ENCODE measurements around the gene NRM. TPM values are rescaled to one million over a fixed set of nuclear protein-coding genes. Genes with fewer than 3 reads are reported as not detected.

The NRM gene
- total RNA-seq, 1 experiment from 2014 or later = 31.2 TPM

DNA sequence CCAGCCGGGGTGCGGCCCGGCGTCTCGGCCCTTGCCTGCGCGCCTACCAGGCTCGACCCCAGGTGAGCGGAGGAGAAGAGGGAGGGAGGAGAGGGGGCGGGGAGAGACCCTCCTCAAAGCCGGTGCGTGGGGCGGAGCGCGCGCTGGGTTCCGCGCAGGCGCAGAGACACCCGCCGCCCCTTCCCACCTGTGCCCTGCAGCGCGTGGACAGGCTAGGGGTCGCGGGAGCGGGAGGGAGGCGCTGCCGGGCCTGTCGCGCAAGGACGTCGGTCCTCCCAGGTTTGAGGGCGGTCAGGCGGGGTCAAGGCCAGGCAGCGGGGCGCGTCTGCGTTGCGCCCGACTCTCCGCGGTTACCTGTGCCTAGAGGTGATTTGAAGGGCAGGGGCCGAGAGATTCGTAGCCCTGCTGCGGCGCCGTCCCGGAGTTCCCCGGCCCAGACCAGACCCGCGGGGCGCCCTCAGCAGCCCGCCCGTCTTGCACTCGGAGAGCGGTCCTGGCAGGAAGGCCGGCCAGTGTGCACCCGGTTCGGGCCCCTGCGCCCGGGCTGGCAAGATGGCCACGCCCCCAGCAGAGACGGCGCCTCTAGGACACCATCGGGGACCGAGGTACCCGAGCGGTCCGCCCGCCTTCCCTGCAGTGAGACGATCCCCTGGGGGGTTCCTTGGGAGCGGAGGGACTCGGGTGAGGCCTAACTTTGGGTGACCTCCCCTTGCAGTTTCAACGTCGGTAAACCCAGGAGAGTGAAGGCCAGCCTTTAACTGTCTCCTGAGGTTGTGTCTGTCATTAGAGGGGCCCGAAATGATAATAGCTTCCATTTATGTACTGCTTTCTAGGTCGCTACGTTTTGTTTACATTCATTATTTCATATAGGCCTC lies 43.3 kb downstream of the NRM start (continued):
- TF ChIP-seq IRF2 (CRISPR knock-in tag; IDR thresholded peaks at IDR 0.05; ENCODE audit: borderline replicate concordance, low read depth) (no peak), FOXP1 (CRISPR knock-in tag; IDR thresholded peaks at IDR 0.05; ENCODE audit: borderline replicate concordance) (peak; percentile 64; the same call in 1 of the 2 replicates), SOX15 (CRISPR knock-in tag; IDR thresholded peaks at IDR 0.05) (no peak), TEAD4 (CRISPR knock-in tag; IDR thresholded peaks at IDR 0.05) (no peak), NR2C2 (CRISPR knock-in tag; IDR thresholded peaks at IDR 0.05) (0 out of 2 replicates have a peak, but pooled peaks have one; percentile 42), ZNF396 (CRISPR knock-in tag; IDR thresholded peaks at IDR 0.05; ENCODE audit: borderline replicate concordance) (no peak), SMAD4 (CRISPR knock-in tag; IDR thresholded peaks at IDR 0.05) (no peak), ESRRA (CRISPR knock-in tag; IDR thresholded peaks at IDR 0.05; ENCODE audit: borderline replicate concordance) (peak; percentile 97), GABPB1 (CRISPR knock-in tag; IDR thresholded peaks at IDR 0.05) (peak; percentile 81), TEAD1 (CRISPR knock-in tag; IDR thresholded peaks at IDR 0.05) (peak; percentile 64), NFYB (CRISPR knock-in tag; conservative IDR thresholded peaks at IDR 0.05; ENCODE audit: low read depth) (no peak), ZNF671 (CRISPR knock-in tag; IDR thresholded peaks at IDR 0.05) (no peak), ZNF121 (CRISPR knock-in tag; IDR thresholded peaks at IDR 0.05) (peak; percentile 57; the same call in 1 of the 2 replicates)
- TF ChIP-seq, protein P1, sequence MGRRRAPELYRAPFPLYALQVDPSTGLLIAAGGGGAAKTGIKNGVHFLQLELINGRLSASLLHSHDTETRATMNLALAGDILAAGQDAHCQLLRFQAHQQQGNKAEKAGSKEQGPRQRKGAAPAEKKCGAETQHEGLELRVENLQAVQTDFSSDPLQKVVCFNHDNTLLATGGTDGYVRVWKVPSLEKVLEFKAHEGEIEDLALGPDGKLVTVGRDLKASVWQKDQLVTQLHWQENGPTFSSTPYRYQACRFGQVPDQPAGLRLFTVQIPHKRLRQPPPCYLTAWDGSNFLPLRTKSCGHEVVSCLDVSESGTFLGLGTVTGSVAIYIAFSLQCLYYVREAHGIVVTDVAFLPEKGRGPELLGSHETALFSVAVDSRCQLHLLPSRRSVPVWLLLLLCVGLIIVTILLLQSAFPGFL (CRISPR knock-in tag; IDR thresholded peaks at IDR 0.05; ENCODE audit: borderline replicate concordance) = no peak
- TF ChIP-seq, protein P2, sequence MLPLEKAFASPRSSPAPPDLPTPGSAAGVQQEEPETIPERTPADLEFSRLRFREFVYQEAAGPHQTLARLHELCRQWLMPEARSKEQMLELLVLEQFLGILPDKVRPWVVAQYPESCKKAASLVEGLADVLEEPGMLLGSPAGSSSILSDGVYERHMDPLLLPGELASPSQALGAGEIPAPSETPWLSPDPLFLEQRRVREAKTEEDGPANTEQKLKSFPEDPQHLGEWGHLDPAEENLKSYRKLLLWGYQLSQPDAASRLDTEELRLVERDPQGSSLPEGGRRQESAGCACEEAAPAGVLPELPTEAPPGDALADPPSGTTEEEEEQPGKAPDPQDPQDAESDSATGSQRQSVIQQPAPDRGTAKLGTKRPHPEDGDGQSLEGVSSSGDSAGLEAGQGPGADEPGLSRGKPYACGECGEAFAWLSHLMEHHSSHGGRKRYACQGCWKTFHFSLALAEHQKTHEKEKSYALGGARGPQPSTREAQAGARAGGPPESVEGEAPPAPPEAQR (CRISPR knock-in tag; IDR thresholded peaks at IDR 0.05) = no peak
- TF ChIP-seq, protein P3, sequence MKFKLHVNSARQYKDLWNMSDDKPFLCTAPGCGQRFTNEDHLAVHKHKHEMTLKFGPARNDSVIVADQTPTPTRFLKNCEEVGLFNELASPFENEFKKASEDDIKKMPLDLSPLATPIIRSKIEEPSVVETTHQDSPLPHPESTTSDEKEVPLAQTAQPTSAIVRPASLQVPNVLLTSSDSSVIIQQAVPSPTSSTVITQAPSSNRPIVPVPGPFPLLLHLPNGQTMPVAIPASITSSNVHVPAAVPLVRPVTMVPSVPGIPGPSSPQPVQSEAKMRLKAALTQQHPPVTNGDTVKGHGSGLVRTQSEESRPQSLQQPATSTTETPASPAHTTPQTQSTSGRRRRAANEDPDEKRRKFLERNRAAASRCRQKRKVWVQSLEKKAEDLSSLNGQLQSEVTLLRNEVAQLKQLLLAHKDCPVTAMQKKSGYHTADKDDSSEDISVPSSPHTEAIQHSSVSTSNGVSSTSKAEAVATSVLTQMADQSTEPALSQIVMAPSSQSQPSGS (CRISPR knock-in tag; IDR thresholded peaks at IDR 0.05; ENCODE audit: borderline replicate concordance, low read depth) = no peak
- TF ChIP-seq, protein P4, sequence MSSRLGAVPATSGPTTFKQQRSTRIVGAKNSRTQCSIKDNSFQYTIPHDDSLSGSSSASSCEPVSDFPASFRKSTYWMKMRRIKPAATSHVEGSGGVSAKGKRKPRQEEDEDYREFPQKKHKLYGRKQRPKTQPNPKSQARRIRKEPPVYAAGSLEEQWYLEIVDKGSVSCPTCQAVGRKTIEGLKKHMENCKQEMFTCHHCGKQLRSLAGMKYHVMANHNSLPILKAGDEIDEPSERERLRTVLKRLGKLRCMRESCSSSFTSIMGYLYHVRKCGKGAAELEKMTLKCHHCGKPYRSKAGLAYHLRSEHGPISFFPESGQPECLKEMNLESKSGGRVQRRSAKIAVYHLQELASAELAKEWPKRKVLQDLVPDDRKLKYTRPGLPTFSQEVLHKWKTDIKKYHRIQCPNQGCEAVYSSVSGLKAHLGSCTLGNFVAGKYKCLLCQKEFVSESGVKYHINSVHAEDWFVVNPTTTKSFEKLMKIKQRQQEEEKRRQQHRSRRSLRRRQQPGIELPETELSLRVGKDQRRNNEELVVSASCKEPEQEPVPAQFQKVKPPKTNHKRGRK (CRISPR knock-in tag; IDR thresholded peaks at IDR 0.05; ENCODE audit: borderline replicate concordance) = no peak
- TF ChIP-seq, protein P5, sequence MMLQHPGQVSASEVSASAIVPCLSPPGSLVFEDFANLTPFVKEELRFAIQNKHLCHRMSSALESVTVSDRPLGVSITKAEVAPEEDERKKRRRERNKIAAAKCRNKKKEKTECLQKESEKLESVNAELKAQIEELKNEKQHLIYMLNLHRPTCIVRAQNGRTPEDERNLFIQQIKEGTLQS (CRISPR knock-in tag; conservative IDR thresholded peaks at IDR 0.05) = no peak
- TF ChIP-seq, protein P6, sequence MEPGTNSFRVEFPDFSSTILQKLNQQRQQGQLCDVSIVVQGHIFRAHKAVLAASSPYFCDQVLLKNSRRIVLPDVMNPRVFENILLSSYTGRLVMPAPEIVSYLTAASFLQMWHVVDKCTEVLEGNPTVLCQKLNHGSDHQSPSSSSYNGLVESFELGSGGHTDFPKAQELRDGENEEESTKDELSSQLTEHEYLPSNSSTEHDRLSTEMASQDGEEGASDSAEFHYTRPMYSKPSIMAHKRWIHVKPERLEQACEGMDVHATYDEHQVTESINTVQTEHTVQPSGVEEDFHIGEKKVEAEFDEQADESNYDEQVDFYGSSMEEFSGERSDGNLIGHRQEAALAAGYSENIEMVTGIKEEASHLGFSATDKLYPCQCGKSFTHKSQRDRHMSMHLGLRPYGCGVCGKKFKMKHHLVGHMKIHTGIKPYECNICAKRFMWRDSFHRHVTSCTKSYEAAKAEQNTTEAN (CRISPR knock-in tag; IDR thresholded peaks at IDR 0.05) = peak; percentile 79; the same call in 1 of the 2 replicates
- TF ChIP-seq, protein P7, sequence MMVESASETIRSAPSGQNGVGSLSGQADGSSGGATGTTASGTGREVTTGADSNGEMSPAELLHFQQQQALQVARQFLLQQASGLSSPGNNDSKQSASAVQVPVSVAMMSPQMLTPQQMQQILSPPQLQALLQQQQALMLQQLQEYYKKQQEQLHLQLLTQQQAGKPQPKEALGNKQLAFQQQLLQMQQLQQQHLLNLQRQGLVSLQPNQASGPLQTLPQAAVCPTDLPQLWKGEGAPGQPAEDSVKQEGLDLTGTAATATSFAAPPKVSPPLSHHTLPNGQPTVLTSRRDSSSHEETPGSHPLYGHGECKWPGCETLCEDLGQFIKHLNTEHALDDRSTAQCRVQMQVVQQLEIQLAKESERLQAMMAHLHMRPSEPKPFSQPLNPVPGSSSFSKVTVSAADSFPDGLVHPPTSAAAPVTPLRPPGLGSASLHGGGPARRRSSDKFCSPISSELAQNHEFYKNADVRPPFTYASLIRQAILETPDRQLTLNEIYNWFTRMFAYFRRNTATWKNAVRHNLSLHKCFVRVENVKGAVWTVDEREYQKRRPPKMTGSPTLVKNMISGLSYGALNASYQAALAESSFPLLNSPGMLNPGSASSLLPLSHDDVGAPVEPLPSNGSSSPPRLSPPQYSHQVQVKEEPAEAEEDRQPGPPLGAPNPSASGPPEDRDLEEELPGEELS (CRISPR knock-in tag; IDR thresholded peaks at IDR 0.05) = peak; percentile 81
- TF ChIP-seq, protein P8, sequence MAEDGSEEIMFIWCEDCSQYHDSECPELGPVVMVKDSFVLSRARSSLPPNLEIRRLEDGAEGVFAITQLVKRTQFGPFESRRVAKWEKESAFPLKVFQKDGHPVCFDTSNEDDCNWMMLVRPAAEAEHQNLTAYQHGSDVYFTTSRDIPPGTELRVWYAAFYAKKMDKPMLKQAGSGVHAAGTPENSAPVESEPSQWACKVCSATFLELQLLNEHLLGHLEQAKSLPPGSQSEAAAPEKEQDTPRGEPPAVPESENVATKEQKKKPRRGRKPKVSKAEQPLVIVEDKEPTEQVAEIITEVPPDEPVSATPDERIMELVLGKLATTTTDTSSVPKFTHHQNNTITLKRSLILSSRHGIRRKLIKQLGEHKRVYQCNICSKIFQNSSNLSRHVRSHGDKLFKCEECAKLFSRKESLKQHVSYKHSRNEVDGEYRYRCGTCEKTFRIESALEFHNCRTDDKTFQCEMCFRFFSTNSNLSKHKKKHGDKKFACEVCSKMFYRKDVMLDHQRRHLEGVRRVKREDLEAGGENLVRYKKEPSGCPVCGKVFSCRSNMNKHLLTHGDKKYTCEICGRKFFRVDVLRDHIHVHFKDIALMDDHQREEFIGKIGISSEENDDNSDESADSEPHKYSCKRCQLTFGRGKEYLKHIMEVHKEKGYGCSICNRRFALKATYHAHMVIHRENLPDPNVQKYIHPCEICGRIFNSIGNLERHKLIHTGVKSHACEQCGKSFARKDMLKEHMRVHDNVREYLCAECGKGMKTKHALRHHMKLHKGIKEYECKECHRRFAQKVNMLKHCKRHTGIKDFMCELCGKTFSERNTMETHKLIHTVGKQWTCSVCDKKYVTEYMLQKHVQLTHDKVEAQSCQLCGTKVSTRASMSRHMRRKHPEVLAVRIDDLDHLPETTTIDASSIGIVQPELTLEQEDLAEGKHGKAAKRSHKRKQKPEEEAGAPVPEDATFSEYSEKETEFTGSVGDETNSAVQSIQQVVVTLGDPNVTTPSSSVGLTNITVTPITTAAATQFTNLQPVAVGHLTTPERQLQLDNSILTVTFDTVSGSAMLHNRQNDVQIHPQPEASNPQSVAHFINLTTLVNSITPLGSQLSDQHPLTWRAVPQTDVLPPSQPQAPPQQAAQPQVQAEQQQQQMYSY (CRISPR knock-in tag; IDR thresholded peaks at IDR 0.05) = peak; percentile 27; the same call in 1 of the 2 replicates

Data from WTC11 (cell line).